NCI-H187 treated with DMSO at 0.1 percent for 48 hours (cell line): ENCODE results near the gene RNASE12.
A peak's percentile ranks its signal among the peaks of the same experiment; 100 is the strongest.
"Not testable (repeated sequence)": the region's sequence is repeated elsewhere in the genome, so short reads cannot be mapped to it uniquely, and the experiment has no call there.

Experiments used
- DNase-seq: peaks from one replicate; lab custom pipeline; 2025; lab: John Stamatoyannopoulos, UW

RNASE12 gene

DNA sequence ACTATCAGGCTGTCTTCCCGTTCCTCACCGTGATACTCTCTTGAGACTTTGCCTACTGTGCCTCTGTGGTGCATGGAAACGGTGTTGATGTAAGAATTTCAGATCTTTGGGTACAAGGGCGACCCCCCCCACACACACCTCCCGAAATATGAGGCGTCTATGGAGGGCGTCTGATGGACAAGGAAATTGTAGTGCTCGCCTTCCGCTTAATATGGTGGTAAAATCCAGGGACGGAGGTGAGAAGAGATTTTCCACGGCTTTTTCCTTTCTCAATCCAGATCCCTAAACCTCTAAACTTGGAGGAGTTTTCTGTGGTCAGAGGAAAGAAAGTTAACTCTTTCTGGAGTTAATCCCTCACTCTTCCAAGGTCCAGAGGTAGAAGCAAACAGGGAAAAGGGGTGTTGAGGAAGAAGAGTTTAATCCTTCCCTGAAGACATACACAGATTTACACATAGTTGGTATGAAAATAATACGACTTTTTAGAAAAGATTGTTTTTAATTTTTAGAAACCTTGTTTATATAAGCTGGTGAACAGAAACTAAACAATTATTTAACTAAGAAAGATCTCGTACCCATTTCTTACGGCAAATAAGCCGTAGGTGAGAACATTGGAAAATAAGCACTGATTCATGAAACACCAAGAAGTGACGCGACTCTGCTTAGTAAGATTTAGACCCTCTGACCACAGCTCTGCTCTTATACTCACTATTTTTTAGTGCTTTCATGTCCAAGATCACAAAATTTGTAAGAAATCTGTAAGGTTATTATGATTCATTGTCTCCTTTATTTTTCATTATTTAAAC lies 23.1 kb upstream of the RNASE12 start:
- DNase-seq, result no peak

DNA sequence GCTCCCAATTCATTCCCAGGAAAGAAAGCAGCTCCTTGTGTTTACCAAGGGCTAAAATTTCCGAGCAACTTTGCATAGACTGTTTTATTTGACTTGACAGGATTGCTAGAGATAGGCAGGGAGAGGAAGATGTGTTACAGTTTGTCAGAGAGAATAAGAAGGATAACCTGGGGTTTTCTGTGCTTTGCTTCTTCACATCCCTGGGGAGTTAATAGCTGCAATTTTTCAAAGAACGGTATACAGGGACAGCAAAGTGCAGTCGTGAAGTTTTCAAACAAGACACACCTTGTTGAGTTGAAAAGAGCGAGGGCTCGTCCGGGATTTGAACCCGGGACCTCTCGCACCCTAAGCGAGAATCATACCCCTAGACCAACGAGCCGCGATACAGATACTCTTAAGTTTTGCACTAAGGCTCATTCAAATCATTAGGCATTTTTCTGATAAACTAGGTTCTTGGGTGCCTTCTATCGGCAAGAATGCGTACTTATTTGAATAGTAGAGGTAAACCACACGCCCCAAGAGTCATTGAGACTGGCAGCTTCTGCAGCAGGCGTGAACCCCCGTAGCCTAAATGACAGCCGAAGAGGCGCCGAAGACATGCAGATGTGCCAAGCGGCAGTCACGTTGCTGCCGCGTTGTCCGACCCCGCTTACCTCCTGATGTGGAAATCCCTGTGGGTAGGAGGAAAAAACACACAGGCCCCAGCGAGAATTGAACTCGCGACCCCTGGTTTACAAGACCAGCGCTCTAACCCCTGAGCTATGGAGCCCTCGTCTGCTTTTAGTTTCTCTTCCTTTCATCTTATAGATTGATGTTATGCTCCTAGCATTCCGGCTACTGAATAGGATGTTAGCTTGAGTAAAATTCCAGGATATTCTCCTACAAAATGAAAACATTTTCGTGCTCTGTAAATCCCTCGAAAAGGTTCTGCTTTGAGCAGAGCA lies 22.2 kb upstream of the RNASE12 start:
- DNase-seq, result peak; percentile 91

DNA sequence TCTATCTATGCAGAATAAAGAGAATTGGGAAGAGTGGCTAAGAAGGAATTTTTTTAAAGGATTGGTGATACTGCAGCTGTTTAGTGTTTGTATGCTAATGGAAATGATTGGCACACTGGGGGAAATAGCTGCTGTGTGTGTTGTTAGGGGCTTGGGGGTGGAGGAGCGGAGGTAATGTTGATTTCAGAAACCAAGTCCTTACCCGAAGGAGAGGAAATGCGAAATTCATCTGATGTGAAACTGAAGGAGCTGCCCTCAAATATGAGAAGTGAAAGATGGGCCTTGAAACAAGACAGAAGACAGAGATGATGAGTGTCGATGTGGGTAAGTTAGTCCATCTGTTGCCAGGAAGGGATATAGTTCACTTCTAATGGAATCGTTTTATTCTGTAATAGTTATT lies 21.2 kb upstream of the RNASE12 start:
- DNase-seq, result no peak

DNA sequence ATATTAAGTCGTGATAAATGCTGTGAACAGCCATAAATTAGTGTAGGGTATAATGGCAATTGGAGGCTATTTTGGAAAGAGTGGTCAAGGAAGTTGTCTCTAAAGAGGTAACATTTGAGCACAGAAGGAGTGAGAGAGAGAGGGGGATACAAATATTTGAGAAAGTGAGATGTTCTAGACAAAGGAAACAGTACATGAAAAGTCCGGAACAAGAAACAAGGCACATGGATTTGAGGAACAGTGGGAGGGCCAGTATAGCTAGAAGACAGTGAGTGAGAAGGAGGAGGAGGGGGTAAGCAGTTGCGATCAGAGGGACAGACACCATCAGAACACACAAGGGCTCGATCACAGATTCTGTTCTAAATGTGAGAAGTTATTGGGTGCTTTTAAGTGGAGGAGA lies 20.1 kb upstream of the RNASE12 start:
- no peak for DNase-seq

DNA sequence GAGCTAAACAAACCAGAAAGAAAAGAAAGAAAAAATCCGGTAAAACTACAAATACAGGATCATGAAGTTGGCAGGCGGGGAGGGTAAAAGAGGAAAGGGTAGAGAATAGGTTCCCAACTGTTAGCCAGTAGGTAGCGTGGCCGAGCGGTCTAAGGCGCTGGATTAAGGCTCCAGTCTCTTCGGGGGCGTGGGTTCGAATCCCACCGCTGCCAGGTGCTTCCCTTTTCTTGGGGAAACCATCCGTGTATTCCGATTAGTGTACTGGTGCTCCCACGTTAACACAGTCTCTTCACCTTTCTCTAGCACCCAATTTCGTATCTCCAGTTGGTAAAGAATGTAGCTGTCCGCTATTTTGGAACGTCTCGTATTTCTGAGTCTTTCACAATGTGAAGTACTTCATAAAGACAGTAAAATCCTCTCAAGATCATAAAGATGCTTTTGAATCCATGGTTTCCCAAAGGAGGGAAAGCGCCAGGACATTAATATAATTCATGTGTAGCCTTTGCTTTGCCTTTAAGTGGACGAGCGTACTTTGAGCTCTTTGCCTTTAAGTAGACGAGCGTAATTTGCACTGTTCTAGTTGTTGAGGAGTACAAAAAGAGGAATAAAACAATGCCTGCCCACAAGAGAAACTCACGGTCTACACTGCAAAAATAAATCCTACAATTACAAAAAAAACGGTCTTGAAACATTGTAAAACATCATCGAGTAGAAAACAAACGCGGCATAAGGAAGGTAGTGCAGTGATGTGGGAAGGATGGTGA lies 19.0 kb upstream of the RNASE12 start:
- no peak for DNase-seq

DNA sequence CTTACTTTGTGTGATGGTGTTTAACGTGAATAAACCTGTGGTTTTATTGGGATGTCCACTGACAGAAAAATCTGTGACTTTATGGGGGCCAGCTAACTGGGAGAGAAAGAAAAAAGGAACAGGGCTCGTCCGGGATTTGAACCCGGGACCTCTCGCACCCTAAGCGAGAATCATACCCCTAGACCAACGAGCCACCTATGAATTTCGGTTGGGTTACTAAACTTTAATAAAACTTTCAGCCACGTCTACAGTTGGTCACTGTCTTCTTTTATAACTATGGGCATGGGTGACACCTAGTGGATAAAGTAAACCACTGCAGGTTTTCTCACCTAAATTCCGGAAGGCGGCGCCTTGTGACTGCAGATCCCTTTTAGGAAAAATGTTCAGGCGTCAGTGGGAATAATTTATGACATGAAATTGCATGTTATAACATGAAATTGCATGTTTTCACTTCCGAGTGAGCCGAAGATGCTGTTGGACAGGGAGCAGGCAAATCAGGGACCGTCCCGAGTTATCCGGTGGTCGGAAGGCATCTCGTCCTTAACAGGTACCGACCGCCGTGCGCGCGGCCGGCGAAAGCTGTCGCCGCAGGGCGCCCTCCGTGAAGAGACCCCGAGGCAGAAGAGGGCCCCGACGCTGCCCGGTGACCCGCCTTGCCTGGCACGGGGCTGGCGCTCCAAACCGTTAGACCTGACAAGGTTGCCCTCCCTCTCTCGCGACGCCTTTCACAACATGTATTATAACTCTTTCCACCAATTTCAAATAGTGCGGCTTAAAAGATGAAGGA lies 18.2 kb upstream of the RNASE12 start:
- peak; percentile 39 for DNase-seq

DNA sequence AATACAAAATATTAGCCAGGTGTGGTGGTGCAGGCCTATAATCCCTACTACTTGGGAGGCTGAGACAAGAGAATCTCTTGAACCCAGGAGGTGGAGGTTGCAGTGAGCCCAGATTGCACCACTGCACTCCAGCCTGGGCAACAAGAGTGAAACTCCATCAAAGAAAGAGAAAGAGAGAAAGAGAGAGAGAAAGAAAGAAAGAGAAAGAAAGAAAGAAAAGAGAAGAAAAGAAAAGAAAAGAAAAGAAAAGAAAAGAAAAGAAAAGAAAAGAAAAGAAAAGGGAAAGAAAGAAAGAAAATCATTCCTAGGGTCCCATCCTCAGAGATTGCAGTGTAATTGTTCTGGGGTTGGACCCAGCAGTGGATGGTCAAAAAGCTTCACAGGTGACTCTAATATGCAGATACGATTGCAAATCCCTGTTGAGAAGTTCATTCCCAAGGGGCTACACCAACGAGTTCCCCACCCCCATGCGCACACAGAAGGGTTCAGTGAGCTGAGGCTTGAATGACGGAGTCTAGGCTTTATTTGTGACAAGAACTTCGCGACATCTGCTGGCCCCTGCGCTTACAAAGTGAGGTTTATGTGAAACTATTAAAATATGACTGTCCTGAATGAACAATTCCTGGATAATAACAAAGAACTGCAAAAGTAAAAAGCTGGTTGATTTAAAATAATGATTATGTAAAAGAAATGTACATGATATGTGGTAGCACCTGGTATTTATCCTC lies 17.4 kb upstream of the RNASE12 start:
- DNase-seq, result no peak

DNA sequence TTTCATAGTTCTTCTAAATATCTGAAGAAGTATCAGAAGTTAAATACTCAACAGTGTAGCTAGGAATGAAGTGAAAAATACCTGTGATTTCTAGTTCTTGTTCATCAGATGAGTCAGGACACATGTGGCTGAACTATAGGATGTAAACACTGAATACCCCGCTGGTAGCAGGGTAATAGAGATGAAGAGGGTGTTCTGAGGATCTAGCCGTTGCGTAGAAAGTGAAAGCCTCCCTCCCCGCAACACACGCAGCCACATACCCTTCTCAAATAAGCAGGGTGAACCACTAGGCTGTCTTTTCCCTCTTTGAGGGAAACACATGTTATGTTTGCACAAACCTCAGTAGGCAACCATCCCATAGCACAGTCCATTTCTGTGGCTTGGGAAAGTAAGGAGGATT lies 16.4 kb upstream of the RNASE12 start:
- no peak for DNase-seq

DNA sequence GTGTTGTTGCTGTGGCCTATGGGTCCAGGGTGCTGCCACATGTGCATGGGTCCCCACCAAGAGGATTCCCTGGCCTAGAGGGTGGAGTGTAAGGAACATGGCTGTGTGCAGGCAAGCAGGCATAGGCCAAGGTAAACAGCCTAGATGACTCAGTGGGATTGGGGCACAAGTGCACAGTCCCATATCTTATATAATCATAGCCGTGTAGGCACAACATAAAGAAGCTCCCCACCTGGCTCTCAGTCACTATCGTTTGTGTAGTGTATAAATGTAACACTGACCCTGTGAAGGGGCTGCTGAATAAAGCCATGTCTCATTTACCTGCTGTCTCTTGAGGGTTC lies 15.7 kb upstream of the RNASE12 start:
- no peak for DNase-seq

DNA sequence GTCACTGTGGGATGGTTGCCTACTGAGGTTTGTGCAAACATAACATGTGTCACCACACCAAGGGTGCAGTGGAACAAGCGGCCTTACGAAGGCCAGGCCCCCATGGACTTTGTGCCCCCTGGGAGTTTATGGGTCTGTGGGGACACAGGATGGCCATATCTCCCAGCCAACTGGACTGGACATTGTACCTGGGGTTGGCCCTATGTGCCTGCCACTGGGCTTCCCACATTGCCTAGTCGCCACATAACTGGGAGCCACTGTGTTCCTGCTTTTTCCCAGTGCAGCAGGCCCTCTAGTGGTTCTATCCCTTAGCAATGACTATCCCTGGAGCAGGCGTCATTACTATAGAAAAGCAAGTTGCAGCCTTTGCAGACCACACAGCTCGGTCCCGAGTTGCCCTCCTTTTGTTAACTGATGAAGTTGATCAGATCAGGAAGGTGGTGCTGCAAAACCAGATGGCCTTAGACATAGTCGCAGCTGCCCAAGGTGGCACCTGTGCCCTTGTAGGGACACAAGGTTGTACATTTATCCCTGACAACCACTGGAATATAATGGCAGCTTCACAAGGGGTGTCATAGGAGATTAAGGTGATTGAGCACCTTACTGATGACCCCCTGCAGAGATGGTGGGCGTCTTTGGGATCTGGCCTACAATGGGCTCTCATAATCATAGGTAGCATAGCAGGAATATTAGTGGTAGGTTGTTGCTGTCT lies 15.2 kb upstream of the RNASE12 start:
- DNase-seq, result no peak

DNA sequence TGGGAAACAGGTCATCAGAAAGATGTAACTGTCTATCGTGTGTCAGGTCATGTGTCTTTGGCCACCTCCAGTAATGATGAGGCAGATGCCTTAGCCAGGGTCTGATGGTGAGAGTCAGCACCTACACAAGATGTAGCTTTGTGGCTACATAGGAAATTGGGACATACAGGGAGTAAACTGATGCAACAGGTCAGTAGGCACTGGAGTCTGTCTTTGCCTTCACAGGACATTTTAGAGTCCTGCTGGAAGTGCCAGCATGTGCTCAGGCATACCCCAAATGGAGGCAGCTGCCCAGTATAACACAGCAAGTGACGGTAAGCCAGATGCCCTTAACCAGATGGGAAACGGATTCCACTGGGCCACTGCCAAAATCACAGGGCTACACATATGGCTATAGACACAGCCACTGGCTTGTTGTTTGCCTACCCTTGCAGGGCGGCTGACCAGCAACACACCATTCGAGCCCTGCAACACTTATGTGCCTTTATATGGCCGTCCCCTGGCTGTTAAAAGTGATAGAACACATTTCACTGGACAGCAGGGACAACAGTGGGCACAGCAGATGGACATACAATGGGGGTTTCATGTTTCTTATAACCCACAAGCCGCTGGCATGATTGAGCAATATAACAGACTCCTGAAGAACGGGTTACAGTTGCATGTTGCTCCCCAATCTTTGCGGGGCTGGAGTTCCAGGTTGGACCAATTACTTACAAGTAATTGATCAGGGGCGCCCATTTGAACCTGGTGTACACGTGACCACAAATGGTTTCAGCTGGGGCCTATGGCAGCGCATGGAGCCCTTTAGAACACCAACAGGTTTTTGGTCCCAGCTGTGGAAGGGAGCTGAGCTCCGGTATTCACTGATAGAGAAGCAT lies 12.9 kb upstream of the RNASE12 start:
- no peak for DNase-seq

DNA sequence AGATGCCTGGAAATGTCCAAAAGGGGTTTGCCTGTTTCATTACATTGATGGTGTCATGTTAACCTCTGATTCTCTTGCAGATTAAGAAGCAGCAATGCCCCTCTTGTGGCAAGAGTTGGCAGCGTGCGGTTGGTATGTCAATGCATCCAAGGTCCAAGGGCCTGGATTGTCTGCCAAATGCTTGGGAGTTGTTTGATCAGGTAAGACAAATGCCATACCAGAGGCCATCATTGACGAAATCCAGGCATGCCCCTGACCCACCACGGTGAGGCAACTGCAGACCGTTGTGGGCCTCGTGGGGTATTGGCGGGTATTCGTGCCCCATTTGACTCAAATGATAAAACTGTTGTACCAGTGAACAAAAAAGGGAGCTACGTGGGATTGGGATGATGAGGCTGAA lies 11.4 kb upstream of the RNASE12 start:
- DNase-seq, result no peak

DNA sequence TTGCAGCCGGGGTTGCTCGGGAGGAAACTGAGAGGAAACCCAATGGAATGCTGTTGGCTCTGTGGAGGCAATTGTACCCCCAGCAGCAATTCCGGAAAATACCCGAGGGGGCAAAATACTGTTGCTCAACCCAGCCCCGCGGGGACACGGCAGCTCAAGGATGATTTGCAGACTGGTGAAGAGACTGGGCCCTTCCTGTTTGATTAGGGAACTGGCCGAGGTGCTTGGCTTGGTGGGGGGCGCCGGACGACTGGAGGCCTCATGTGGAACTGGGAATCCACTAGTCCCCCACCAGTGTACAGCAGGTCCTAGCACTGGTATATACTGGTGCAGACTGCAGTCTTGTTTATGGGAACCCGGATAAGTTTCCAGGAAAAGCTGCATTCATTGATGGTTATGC lies 10.3 kb upstream of the RNASE12 start:
- no peak for DNase-seq

DNA sequence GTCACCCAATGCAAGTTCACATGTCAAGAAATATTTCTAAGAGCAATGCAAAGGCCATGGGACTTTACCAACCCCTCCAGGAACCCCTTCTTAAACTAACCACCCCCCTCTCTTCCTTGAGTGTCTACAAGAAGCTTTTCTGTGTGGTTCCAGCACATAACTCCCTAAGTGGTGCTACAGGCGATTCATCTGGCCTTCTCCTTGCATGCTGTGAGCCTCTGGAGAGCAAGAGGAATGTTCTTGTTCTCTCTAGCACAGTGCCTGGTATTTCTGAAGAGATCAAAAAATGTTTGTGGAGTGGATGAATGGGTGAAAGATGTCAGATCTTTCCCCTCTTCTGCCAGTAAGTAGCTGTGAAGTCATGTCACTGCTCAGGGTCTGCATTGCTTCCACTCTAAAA lies 5.9 kb upstream of the RNASE12 start:
- DNase-seq, result no peak

DNA sequence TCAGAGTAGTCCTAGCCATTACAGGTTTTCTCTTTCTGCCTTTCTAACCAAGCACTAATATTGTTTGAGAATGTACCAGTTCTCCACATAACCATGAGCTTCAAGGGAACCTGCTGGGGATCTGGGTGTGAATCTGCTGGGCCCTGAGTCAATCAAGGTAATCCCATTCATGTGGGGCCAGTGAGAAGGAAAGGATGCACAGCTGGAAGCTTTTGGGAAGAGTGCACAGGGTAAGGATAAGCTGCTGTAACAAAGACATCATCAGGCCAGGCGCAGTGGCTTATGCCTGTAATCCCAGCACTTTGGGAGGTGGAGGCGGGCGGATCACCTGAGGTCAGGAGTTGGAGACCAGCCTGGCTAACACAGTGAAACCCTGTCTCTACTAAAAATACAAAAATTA lies 4.5 kb upstream of the RNASE12 start:
- not testable (repeated sequence) for DNase-seq

DNA sequence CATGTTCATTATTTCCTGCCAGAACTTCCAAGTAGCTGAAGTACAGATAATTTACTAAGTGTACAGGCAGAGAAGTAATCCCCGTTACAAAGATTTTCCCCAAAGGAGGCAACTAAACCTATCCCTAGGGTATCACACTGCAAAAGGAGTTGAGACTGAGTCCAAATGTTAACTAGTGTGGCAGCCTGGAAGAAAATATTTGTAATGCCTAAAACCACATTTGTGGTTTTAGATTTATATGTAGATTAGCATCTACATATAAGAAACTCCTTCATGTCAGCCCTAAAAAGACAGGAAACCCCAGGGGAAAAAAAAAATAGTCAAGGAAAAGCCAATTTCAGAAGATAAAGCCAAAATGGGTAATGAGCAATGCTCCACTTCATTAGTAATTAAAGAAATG lies 1.4 kb upstream of the RNASE12 start:
- no peak for DNase-seq

DNA sequence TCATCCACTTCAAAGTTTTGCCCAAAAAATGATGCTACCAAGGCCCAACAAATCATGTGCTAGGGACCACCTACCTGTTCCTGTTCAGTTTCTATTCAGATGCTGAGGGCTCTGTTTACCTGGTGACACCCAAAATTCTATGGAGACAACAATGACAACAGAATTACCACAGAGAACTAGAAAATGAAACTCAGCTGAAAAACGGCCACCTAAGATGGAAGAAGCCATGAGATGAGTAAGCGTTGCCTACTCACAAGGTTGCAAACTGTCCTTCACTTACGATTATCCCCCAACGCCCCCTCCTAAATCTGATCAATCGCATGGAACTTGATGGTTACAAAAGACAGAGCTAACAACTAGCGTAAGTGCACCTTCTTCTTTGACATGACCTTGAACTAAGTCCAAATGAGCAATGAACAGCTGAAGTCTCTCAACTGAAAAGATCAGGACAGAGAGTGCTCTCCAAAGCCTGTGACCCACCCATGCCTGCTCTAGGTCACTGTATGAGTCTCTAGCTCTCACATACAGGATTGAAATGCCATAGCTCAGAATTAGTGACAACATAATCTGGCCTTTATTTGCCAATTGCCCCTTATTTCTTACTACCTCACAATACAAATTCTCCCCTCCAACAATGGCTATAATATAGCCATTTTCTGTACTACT lies 3.6 kb downstream of the RNASE12 start, which contains the start of gene RNASE11:
Gene RNASE11, minus strand, starts transcription at position 513 of the 666 bp plus-strand sequence.
- DNase-seq, result no peak

DNA sequence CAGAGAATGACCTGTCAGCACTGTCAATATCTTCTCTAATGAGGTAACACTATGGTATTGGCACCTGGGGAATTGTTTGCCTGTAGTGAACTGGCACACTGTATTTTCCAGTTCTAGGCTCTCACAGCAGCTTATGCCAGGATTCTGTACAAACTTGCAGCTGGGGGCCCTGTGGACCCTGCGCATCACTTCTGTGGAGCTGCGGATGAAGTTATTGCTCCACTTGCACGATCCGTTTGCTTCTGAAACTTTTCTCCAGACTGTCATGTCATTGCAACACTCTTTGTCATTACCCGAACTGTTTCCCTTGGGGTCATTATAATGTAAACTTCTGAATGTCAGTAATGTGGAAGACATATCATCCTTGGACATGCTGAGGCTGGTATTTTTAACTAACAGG lies 7.3 kb downstream of the RNASE12 start:
- no peak for DNase-seq

DNA sequence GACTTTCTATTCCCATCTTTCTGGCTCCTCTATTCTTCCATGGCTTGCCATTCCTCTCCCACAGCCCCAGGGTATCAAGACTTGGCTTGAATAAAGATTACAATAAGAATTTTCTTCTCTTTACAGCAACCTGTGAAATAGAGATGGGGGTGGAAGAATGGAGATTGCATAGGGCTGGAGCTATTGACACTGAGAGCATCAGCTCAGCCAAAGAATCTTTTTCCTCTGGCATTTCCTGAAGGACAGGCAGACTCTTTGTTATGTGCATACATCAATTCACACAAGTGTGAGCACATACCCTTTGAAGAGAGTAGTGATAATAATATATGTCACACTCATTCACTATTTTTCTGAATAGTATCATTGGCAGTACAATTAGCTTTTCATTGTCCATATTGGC lies 8.0 kb downstream of the RNASE12 start:
- DNase-seq, result no peak
